Suppressor macrophage treated with lipopolysaccharide for 4 hours (primary cell): ENCODE data around the gene HOXB5.

Experiments
- DNase-seq: peaks from one replicate; pipeline ENCODE4 v3.0.0-alpha.2; 2020

Gene HOXB5

GRCh38 chr17:48545022-48545375 is 48.6 kb downstream of the HOXB5 start, which contains the start of gene HOXB2:
Gene HOXB2 (minus strand): TSS chr17:48545109. CDS start chr17:48544911, 198 bp downstream.
- DNase-seq: no peak

GRCh38 chr17:48544349-48545021 is 49.1 kb downstream of the HOXB5 start:
- no peak for DNase-seq

GRCh38 chr17:48543854-48544348 is 49.7 kb downstream of the HOXB5 start:
- DNase-seq: no peak

GRCh38 chr17:48543107-48543853 is 50.3 kb downstream of the HOXB5 start:
- peak; percentile 57 for DNase-seq

- DNase-seq: no peak
These were observed 50.9 kb downstream of the HOXB5 start for GRCh38 chr17:48542698-48543106.

- DNase-seq: no peak
These were observed 51.4 kb downstream of the HOXB5 start for GRCh38 chr17:48542114-48542656.

GRCh38 chr17:48541577-48542113 is 51.9 kb downstream of the HOXB5 start:
- no peak for DNase-seq
